ENCODE measurements around the gene KLHL22. TPM values are rescaled to one million over a fixed set of nuclear protein-coding genes. Genes with fewer than 3 reads are reported as not detected.

Gene KLHL22
- polyA plus RNA-seq, 1 experiment: 30.2 TPM

GRCh38 chr22:20537325-20537756 is 41.7 kb upstream of the KLHL22 start:
- no peaks in the 10 kb centered on the region for H3K27me3 ChIP-seq (ENCODE audit: control insufficient read depth, insufficient read depth, low read length)
- DNase-seq (ENCODE audit: low read depth, low spot score): no peak
- ChIA-PET CTCF (interaction anchor here (1.1 kb wide), 1 partner anchor 27 kb away, joined by 4 read pairs; no protein-coding TSS in a partner anchor), POLR2A (no interaction called here)
- H3K27ac ChIP-seq (ENCODE audit: low read depth, low read length): no peak overlapping the region
- H3K9me3 ChIP-seq (ENCODE audit: control insufficient read depth, insufficient read depth, low read length): no peaks in the 10 kb centered on the region
- no peak overlapping the region for H3K4me3 ChIP-seq (ENCODE audit: low read depth, low read length)
- TF ChIP-seq CTCF (IDR thresholded peaks at IDR 0.05; ENCODE audit: low read depth, low read length): no peak

DNA sequence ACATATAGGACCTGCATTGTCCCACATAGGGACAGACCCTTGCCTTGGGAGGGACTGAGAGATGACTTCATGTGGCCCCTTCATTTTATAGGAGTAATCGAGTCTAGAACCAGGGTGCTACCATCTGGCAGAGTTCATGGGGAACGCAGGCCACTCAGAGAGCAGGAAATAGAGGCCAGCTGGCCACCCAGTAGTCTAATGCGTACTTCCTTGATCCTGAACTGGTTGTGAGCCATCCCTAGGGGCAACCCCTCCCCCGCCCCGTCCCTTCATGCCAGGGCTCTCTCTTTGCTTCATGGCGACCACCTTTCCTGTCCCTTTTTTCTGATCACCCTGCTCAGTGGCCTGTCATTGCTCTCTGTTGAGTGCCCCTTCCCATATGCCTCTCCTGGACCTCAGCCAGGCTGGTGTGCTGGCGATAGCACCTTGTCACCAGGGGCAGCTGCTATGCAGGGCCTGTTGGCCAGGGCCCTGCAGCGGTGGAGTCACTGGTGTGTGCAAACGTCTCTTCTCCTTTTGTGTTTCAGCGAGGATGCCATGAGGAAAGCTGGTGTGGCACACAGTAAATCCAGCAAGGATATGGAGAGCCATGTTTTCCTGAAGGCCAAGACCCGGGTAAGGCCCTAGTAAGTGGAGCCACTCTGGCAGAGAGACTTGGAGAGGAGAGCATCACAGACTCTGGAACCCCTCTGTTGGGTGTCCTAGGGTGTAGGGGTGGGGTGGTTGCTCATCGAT is 41.2 kb upstream of the KLHL22 start:
- CTCF ChIA-PET: interaction anchor here (0.5 to 1.1 kb wide), 2 partner anchors 28 to 103 kb away, joined by 3 to 4 read pairs; no protein-coding TSS in a partner anchor
- POLR2A ChIA-PET: no interaction called here
- DNase-seq (ENCODE audit: low read depth, low spot score): no peak
- H3K27me3 ChIP-seq (ENCODE audit: control insufficient read depth, insufficient read depth, low read length): no peaks in the 10 kb centered on the region
- H3K4me3 ChIP-seq (ENCODE audit: low read depth, low read length): no peak overlapping the region
- no peak overlapping the region for H3K27ac ChIP-seq (ENCODE audit: low read depth, low read length)
- H3K9me3 ChIP-seq (ENCODE audit: control insufficient read depth, insufficient read depth, low read length): no peaks in the 10 kb centered on the region
- no peak for TF ChIP-seq CTCF (IDR thresholded peaks at IDR 0.05; ENCODE audit: low read depth, low read length)

- H3K9me3 ChIP-seq (ENCODE audit: control insufficient read depth, insufficient read depth, low read length): no peaks in the 10 kb centered on the region
- DNase-seq (ENCODE audit: low read depth, low spot score): no peak
- H3K27me3 ChIP-seq (ENCODE audit: control insufficient read depth, insufficient read depth, low read length): no peaks in the 10 kb centered on the region
- ChIA-PET POLR2A (interaction anchor here (0.6 kb wide), 1 partner anchor 21 kb away, joined by 7 read pairs; no protein-coding TSS in a partner anchor), CTCF (no interaction called here)
- H3K4me3 ChIP-seq (ENCODE audit: low read depth, low read length): no peak overlapping the region
- TF ChIP-seq CTCF (IDR thresholded peaks at IDR 0.05; ENCODE audit: low read depth, low read length): no peak
- no peak overlapping the region for H3K27ac ChIP-seq (ENCODE audit: low read depth, low read length)
Measured at GRCh38 chr22:20533879-20534265, 38.3 kb upstream of the KLHL22 start.

DNA sequence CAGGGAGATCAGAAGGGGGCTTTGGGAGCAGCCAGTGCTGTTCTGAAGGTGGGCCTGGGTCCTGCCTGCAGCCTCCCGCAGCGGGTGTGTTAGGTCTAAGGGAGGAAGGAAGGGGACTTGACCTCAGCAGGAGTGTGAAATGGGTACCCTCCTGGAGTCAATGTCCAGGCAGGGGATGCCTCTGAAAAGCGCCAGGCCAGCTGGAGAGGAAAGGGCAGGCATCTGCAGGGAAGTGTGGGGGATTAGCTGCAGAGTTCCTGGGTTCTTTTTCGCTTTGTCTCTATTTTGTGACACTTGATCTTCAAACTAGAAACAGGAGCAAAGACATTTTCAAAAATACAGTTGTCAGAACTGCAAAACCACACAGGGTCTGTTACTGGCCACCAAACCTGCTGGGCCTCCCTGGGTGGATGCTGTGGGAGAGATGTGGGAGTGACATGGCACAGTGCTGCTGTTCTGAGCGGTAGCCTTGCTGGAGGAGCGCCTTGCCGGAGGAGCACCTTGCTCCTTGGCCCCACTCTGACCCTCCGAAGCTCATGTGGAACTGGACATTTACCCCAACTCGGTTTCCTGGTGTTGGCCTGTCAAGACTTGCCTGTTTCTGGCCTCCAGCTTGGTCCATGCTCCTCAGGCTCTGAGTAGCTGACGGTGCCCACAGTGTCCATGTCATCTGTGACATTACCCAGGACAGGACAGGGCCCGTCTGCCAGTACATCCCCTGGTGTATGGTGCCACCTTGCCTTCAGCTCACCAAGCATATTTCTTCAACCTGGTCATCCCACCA is 37.7 kb upstream of the KLHL22 start:
- H3K27me3 ChIP-seq (ENCODE audit: control insufficient read depth, insufficient read depth, low read length): no peaks in the 10 kb centered on the region
- CTCF ChIA-PET: no interaction called here
- no peak overlapping the region for H3K4me3 ChIP-seq (ENCODE audit: low read depth, low read length)
- peaks cover 3% of the 10 kb centered on the region; the same call in 1 of the 2 replicates for H3K9me3 ChIP-seq (ENCODE audit: control insufficient read depth, insufficient read depth, low read length)
- H3K27ac ChIP-seq (ENCODE audit: low read depth, low read length): peak overlapping the region; percentile 11
- DNase-seq (ENCODE audit: low read depth, low spot score): no peak
- TF ChIP-seq CTCF (IDR thresholded peaks at IDR 0.05; ENCODE audit: low read depth, low read length): no peak
- POLR2A ChIA-PET: interaction anchor here (0.6 to 2.3 kb wide), 3 partner anchors 21 to 25 kb away, joined by 7 to 16 read pairs (median 7); partner anchors contain the start of gene MED15

Data from AG04450 (cell line).